ENCODE results near the gene ARL8B. TPM values are rescaled to one million over a fixed set of nuclear protein-coding genes. Genes with fewer than 3 reads are reported as not detected.

The ARL8B gene
- total RNA-seq, 1 donor from 2014 or later, result 90.6 TPM

DNA sequence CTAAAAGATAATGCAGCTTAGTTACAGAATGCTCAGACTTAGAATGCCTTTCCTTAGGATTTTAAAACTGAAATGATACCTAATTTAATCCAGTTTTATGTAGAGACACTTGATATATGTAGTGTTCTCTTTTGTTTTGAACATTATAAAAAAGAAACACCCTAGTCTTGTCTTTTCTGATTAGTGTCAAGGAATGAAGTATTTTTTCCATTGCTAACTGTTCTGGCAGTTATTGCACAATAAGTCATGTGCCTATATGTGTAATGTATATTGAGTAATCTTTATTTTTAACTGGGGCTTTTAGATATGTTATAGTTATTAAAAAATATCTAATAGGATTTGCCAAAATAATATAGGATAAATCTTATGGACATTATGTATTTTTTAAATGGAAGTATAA is 4.5 kb downstream of the ARL8B start:
- DNase-seq, result no peak
- ATAC-seq, result no peak
- peaks cover 9% of the 10 kb centered on the region for H3K36me3 ChIP-seq
- no peaks in the 10 kb centered on the region for H3K9me3 ChIP-seq
- no peak overlapping the region for H3K27ac ChIP-seq
- intact Hi-C loops (cut with DNase I), result no loop called here
- TF ChIP-seq, protein P1, sequence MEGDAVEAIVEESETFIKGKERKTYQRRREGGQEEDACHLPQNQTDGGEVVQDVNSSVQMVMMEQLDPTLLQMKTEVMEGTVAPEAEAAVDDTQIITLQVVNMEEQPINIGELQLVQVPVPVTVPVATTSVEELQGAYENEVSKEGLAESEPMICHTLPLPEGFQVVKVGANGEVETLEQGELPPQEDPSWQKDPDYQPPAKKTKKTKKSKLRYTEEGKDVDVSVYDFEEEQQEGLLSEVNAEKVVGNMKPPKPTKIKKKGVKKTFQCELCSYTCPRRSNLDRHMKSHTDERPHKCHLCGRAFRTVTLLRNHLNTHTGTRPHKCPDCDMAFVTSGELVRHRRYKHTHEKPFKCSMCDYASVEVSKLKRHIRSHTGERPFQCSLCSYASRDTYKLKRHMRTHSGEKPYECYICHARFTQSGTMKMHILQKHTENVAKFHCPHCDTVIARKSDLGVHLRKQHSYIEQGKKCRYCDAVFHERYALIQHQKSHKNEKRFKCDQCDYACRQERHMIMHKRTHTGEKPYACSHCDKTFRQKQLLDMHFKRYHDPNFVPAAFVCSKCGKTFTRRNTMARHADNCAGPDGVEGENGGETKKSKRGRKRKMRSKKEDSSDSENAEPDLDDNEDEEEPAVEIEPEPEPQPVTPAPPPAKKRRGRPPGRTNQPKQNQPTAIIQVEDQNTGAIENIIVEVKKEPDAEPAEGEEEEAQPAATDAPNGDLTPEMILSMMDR (IDR thresholded peaks at IDR 0.05), result no peak
- H3K4me3 ChIP-seq, result no peak overlapping the region
- peaks cover 64% of the 10 kb centered on the region for H3K4me1 ChIP-seq
- no peaks in the 10 kb centered on the region for H3K27me3 ChIP-seq (ENCODE audit: low read depth)

DNA sequence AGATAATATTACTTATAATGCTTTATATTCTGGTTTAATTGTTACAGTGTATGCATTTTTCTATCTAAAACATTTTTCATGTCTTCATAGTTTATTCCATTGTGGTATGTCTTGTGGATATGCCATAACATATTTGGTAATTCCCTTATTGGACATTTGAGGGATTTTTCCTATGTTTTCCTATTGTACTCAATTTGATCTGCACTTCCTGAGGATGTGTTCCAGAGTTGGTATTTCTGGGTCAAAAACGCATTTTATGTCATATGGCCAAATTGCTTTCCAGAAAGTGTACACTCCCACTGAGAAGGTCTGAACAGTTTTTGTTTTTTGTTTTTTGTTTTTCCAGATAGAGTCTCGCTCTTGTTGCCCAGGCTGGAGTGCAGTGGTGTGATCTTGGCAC is 6.8 kb downstream of the ARL8B start:
- no peaks in the 10 kb centered on the region for H3K9me3 ChIP-seq
- H3K4me3 ChIP-seq, result no peak overlapping the region
- no peak overlapping the region for H3K27ac ChIP-seq
- TF ChIP-seq, protein P1 (IDR thresholded peaks at IDR 0.05), result no peak
- DNase-seq (no peak), ATAC-seq (no peak)
- peaks cover 65% of the 10 kb centered on the region for H3K4me1 ChIP-seq
- H3K36me3 ChIP-seq, result peaks cover 9% of the 10 kb centered on the region
- intact Hi-C loops (cut with DNase I), result no loop called here
- no peaks in the 10 kb centered on the region for H3K27me3 ChIP-seq (ENCODE audit: low read depth)

DNA sequence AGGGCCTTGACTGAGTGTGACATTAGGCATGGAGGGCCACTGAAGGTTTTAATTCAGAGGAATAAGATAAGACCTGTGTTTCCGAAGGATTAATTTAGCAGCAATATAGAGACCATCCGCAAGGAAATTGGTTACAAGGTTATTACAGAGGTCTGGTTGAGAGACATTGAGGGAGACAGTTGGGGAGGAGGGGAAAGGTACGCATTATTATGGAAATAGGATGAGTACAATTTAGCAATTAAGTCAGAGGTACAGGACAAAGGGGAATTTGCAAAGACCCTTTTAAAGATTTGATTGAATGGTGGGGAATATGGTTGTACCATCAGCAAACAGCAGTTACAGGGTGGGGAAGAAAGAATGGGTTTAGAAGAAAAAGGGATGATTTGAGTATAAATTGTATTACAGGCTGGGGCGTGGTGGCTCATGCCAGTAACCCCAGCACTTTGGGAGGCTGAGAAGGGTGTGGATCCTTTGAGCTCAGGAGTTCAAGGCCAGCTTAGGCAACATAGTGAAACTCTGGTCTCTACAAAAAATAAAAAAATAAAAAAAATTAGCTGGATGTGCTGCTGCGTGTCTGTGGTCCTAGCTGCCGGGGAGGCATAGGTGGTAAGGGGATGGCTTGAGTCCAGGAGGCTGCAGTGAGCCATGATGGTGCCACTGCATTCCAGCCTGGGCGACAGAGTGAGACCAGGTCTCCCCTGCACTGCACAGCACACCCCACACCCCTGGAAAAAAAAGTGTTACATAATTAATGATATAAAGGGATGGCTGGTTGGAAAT is 11.3 kb downstream of the ARL8B start:
- ATAC-seq, result no peak
- Histone ChIP-seq H3K9me3 (no peaks in the 10 kb centered on the region), H3K4me1 (peaks cover 62% of the 10 kb centered on the region), H3K4me3 (no peak overlapping the region), H3K36me3 (peaks cover 4% of the 10 kb centered on the region), H3K27me3 (ENCODE audit: low read depth) (no peaks in the 10 kb centered on the region), H3K27ac (no peak overlapping the region)
- intact Hi-C loops (cut with DNase I), result no loop called here
- no peak for DNase-seq
- TF ChIP-seq, protein P1 (IDR thresholded peaks at IDR 0.05), result no peak

DNA sequence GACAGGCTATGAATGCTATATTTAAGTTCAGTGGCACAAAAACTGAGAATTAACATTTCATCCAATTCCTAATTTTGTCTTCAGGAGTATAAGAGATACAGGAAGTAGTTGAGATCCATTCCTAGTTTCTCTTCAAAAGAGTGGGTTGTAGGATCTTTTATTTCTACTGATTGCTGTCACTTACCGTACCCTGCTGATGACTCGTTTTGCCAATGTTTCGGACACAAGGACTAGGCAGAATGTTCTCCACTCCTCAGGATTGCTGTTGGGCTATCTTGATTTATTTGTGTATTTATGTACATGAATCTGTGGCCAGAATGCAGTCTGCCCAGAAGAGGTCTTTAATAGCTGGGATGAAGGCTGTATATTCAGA is 11.9 kb downstream of the ARL8B start:
- Histone ChIP-seq H3K4me3 (no peak overlapping the region), H3K9me3 (no peaks in the 10 kb centered on the region), H3K27me3 (ENCODE audit: low read depth) (no peaks in the 10 kb centered on the region), H3K36me3 (peaks cover 4% of the 10 kb centered on the region), H3K4me1 (peaks cover 66% of the 10 kb centered on the region), H3K27ac (no peak overlapping the region)
- DNase-seq (no peak), ATAC-seq (no peak)
- intact Hi-C loops (cut with DNase I), result no loop called here
- TF ChIP-seq, protein P1 (IDR thresholded peaks at IDR 0.05), result no peak

DNA sequence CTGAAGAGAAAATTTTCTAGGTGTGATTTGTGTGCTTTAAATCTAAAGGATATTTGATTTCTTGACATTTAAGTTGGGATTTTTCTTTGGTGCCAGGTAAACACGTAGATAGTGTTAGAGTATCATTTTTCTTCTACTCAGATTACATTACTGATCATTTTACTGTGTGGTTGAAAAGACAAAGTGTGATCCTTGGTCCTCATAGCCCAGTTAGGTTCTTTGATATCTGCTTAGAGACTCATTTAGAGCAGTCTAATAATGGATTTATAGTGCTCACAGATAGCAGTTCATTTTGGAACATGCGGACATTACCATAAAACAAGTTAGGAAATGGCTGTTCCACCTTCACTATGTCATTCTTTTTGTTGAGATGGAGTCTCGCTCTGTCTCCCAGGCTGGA is 12.4 kb downstream of the ARL8B start:
- no peak for DNase-seq
- intact Hi-C loops (cut with DNase I), result no loop called here
- Histone ChIP-seq H3K27me3 (ENCODE audit: low read depth) (no peaks in the 10 kb centered on the region), H3K4me1 (peaks cover 67% of the 10 kb centered on the region), H3K27ac (no peak overlapping the region), H3K36me3 (peaks cover 4% of the 10 kb centered on the region), H3K4me3 (no peak overlapping the region), H3K9me3 (no peaks in the 10 kb centered on the region)
- TF ChIP-seq, protein P1 (IDR thresholded peaks at IDR 0.05), result no peak
- ATAC-seq, result no peak
